Transverse colon (tissue), 4 donors: ENCODE measurements around the gene CDK19.

Experiments
- POLR2A ChIP-seq: fragments of 450-650 bp; IDR thresholded peaks from one replicate; pipeline ENCODE4 v1.6.1; 2016; ENCODE audit warnings: antibody characterized with exemption, mild to moderate bottlenecking, moderate library complexity
- POLR2AphosphoS5 ChIP-seq, 3 donors: sonication (generic); formaldehyde crosslinking; IDR thresholded peaks; one replicate each; pipeline ENCODE4 v1.6.1; 2016; ENCODE audit warnings: antibody characterized with exemption in 3 of 3
- TF ChIP-seq, protein P1 (sequence below), 5 experiments: fragments of 200-600 bp in 3 of 5; fragments of 450-650 bp in 2 of 5; sonication (generic) in 3 of 5; IDR thresholded peaks; 1 replicate in 2 of 5; 2 replicates in 3 of 5; pipeline ENCODE4 v1.5.1; 2016 to 2017; ENCODE audit warnings: antibody characterized with exemption in 5 of 5, inconsistent platforms in 3 of 5, mild to moderate bottlenecking in 2 of 5, moderate library complexity in 1 of 5

DNA sequence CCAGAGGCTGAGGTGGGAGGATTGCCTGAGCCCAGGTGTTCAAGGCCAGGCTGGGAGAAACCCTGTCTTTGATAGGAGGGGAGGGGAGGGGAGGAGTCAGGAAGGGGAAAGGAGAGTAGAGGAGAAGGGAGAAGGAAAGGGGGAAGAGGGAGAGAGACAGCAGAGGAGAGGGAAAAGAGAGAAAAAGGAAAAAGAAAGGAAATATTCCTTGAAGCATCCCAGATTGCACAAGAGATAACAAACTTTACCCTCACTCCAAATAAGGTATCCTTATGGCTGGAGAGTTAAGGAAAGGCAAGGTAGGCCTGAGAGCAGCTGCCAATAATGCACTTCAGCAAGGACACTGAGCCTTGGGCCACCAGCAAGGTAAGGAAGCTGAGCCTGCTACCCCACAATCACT is 172.6 kb downstream of the CDK19 start:
- TF ChIP-seq, protein P1, sequence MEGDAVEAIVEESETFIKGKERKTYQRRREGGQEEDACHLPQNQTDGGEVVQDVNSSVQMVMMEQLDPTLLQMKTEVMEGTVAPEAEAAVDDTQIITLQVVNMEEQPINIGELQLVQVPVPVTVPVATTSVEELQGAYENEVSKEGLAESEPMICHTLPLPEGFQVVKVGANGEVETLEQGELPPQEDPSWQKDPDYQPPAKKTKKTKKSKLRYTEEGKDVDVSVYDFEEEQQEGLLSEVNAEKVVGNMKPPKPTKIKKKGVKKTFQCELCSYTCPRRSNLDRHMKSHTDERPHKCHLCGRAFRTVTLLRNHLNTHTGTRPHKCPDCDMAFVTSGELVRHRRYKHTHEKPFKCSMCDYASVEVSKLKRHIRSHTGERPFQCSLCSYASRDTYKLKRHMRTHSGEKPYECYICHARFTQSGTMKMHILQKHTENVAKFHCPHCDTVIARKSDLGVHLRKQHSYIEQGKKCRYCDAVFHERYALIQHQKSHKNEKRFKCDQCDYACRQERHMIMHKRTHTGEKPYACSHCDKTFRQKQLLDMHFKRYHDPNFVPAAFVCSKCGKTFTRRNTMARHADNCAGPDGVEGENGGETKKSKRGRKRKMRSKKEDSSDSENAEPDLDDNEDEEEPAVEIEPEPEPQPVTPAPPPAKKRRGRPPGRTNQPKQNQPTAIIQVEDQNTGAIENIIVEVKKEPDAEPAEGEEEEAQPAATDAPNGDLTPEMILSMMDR (IDR thresholded peaks at IDR 0.05), result no peak
- no peak for TF ChIP-seq POLR2AphosphoS5 (IDR thresholded peaks at IDR 0.05)
- no peak for TF ChIP-seq POLR2A
